B cell (primary cell): ENCODE data around the gene MDH2. TPM values are rescaled to one million over a fixed set of nuclear protein-coding genes. Genes with fewer than 3 reads are reported as not detected.
"Not testable (repeated sequence)": the region's sequence is repeated elsewhere in the genome, so short reads cannot be mapped to it uniquely, and the experiment has no call there.

Experiments
- ATAC-seq: fragments of 200-7000 bp; cut with Tn5 transposase; one replicate; pipeline ENCODE4 v1.10.0; 2021; ENCODE audit warnings: low read depth, mild to moderate bottlenecking, moderate number of reproducible peaks, moderate library complexity
- CTCF ChIA-PET: fragments of 350-600 bp; sonication (Branson Sonifier 250); formaldehyde crosslinking; loops from one replicate; lab custom pipeline; 2021; ENCODE audit warnings: antibody characterized with exemption, inconsistent platforms; lab: Charles Lee
- POLR2A ChIA-PET: fragments of 350-600 bp; sonication (Branson Sonifier 250); formaldehyde crosslinking; loops from one replicate; lab custom pipeline; 2021; ENCODE audit warnings: antibody characterized with exemption; lab: Charles Lee
- DNase-seq: peaks from one replicate; pipeline ENCODE4 v3.0.0; 2013
- H2AFZ ChIP-seq: 2 replicates; pipeline ENCODE4 v1.6.1; 2012; ENCODE audit warnings: mild to moderate bottlenecking, low read depth, low read length; ENCODE audit not compliant: insufficient read depth, poor library complexity, severe bottlenecking
- H3K27ac ChIP-seq, 2 donors: 1 replicate in 1 of 2; 2 replicates in 1 of 2; pipeline ENCODE4 v1.5.1; 2012 to 2013; ENCODE audit warnings: low read length in 2 of 2, mild to moderate bottlenecking in 2 of 2, moderate library complexity in 1 of 2
- H3K27me3 ChIP-seq, 4 experiments: fragments of 200-600 bp in 1 of 4; sonication (generic) in 1 of 4; replicated peaks in 1 of 4; 1 replicate in 2 of 4; 2 replicates in 2 of 4; pipeline versions ENCODE4 v1.6.1 to v1.7.0; 2013 to 2016; ENCODE audit warnings: low read length in 3 of 4, mild to moderate bottlenecking in 2 of 4, mixed read lengths in 1 of 4, moderate library complexity in 1 of 4; ENCODE audit not compliant: insufficient read depth in 4 of 4, control insufficient read depth in 3 of 4; ENCODE audit errors: control extremely low read depth in 1 of 4
- H3K36me3 ChIP-seq, 2 experiments: replicated peaks in 1 of 2; 1 replicate in 1 of 2; 2 replicates in 1 of 2; pipeline versions ENCODE4 v1.6.1 to v1.7.1; 2013; ENCODE audit warnings: low read length in 1 of 2; ENCODE audit not compliant: insufficient read depth in 2 of 2, control insufficient read depth in 1 of 2; ENCODE audit errors: control extremely low read depth in 1 of 2, extremely low read depth in 1 of 2
- H3K4me1 ChIP-seq, 2 donors: fragments of 200-600 bp in 1 of 2; sonication (generic) in 1 of 2; 1 replicate in 1 of 2; 2 replicates in 1 of 2; pipeline versions ENCODE4 v1.5.1 to v1.6.1; 2013 to 2017; ENCODE audit warnings: low read length in 2 of 2; ENCODE audit not compliant: control insufficient read depth in 2 of 2, insufficient read depth in 2 of 2
- H3K4me2 ChIP-seq: replicated peaks from 2 replicates; pipeline ENCODE3; 2012; ENCODE audit warnings: mild to moderate bottlenecking, low read depth, low read length; ENCODE audit not compliant: poor library complexity, severe bottlenecking
- H3K4me3 ChIP-seq, 5 experiments: fragments of 200-600 bp in 1 of 5; sonication (generic) in 1 of 5; 1 replicate in 3 of 5; 2 replicates in 2 of 5; pipeline versions ENCODE4 v1.5.1 to v1.7.0; 2011 to 2016; ENCODE audit warnings: low read length in 4 of 5, mild to moderate bottlenecking in 4 of 5, low read depth in 2 of 5, control low read depth in 1 of 5, moderate library complexity in 1 of 5; ENCODE audit not compliant: insufficient read depth in 1 of 5; ENCODE audit errors: control extremely low read depth in 1 of 5, extremely low read depth in 1 of 5
- H3K79me2 ChIP-seq: fragments of 200-600 bp; sonication (generic); one replicate; pipeline ENCODE4 v1.6.0; 2016; ENCODE audit warnings: low read length; ENCODE audit not compliant: control insufficient read depth, insufficient read depth
- H3K9ac ChIP-seq: fragments of 200-600 bp; sonication (generic); 2 replicates; pipeline ENCODE4 v1.6.1; 2017; ENCODE audit warnings: mild to moderate bottlenecking, low read length, moderate library complexity
- H3K9me3 ChIP-seq, 3 donors: one replicate each; pipeline versions ENCODE4 v1.6.1 to v1.7.1; 2013; ENCODE audit warnings: low read length in 2 of 3; ENCODE audit not compliant: control insufficient read depth in 2 of 3, insufficient read depth in 1 of 3; ENCODE audit errors: control extremely low read depth in 1 of 3
- H4K20me1 ChIP-seq: 2 replicates; pipeline ENCODE4 v1.6.0; 2012; ENCODE audit warnings: mild to moderate bottlenecking, low read length; ENCODE audit not compliant: insufficient read depth, control insufficient read depth, poor library complexity, severe bottlenecking
- H3K27ac Mint-ChIP-seq: one replicate; pipeline ENCODE4 v1.8.0; 2021; ENCODE audit warnings: mixed read lengths
- H3K27me3 Mint-ChIP-seq: one replicate; pipeline ENCODE4 v1.8.0; 2021; ENCODE audit warnings: mixed read lengths
- H3K4me1 Mint-ChIP-seq: one replicate; pipeline ENCODE4 v1.8.0; 2021; ENCODE audit warnings: mixed read lengths
- H3K4me3 Mint-ChIP-seq: one replicate; pipeline ENCODE4 v1.8.0; 2021; ENCODE audit warnings: mixed read lengths
- H3K9me3 Mint-ChIP-seq: one replicate; pipeline ENCODE4 v1.8.0; 2022; ENCODE audit warnings: mixed read lengths; ENCODE audit not compliant: insufficient read depth
- EZH2 ChIP-seq: IDR thresholded peaks from 2 replicates; pipeline ENCODE4 v1.6.1; 2012; ENCODE audit warnings: borderline replicate concordance, low read depth, mild to moderate bottlenecking, moderate library complexity, low read length; ENCODE audit not compliant: insufficient read depth, poor library complexity, severe bottlenecking
- WGBS: methylation state at CpG from one replicate; pipeline ENCODE4 v1.1.5; 2013; ENCODE audit warnings: missing lambda C conversion rate; ENCODE audit not compliant: insufficient coverage; 5-methylcytosine and 5-hydroxymethylcytosine counted together
- intact Hi-C: fragments of 100-400 bp; cut with micrococcal nuclease; formaldehyde crosslinking; loops from one replicate; pipeline ENCODE4 v1.10.0; 2022
- polyA plus RNA-seq: library from polyadenylated mRNA; depleted of rRNA; stranded (reverse); fragments of >200 nt; gene quantifications from 2 replicates; pipeline ENCODE4 v1.2.3, GENCODE V29; 2012
- total RNA-seq, 2 donors: library from RNA; stranded (reverse); fragments of 120-200 nt in 1 of 2; gene quantifications; 1 replicate in 1 of 2; 2 replicates in 1 of 2; pipeline versions ENCODE4 v1.2.3 to v1.2.4, GENCODE V29; 2013 to 2022
- TF ChIP-seq, protein P1 (sequence below): fragments of 200-600 bp; IDR thresholded peaks from one replicate; pipeline ENCODE4 v1.8.0; 2022; ENCODE audit warnings: antibody characterized with exemption, mild to moderate bottlenecking

The MDH2 gene
- total and polyA plus RNA-seq, 2 donors (not counting 1 experiment from before 2014, with no cell fraction given), result 76.9 to 77.2 TPM

GRCh38 chr7:76094326-76094725 lies 46.4 kb downstream of the MDH2 start:
- H3K36me3 ChIP-seq, DNase-seq, H3K27ac Mint-ChIP-seq, H3K4me2 ChIP-seq, POLR2A ChIA-PET, H3K79me2 ChIP-seq, H4K20me1 ChIP-seq, H3K9me3 Mint-ChIP-seq, CTCF ChIA-PET, H3K4me3 ChIP-seq, H3K4me1 Mint-ChIP-seq, ATAC-seq, H3K9ac ChIP-seq, H3K9me3 ChIP-seq, H2AFZ ChIP-seq, H3K27me3 ChIP-seq, H3K4me3 Mint-ChIP-seq, H3K4me1 ChIP-seq, intact Hi-C loops, H3K27ac ChIP-seq: not testable (repeated sequence)
- 90% methylated on average over 2 of the region's 5 CpGs for WGBS
- peaks cover 14% of the 10 kb centered on the region for H3K27me3 Mint-ChIP-seq

GRCh38 chr7:76095908-76096307 lies 48.0 kb downstream of the MDH2 start:
- Histone ChIP-seq H3K9ac (no peak overlapping the region), H3K4me3 (no peak overlapping the region), H3K27ac (no peak overlapping the region), H3K36me3 (no peaks in the 10 kb centered on the region), H2AFZ (no peak overlapping the region), H3K9me3 (no peaks in the 10 kb centered on the region), H3K4me1 (no peaks in the 10 kb centered on the region), H3K27me3 (peaks cover 0 to 3% (median 0%) of the 10 kb centered on the region in 4 experiments), H3K79me2 (no peaks in the 10 kb centered on the region), H3K4me2 (no peak overlapping the region), H4K20me1 (no peaks in the 10 kb centered on the region)
- intact Hi-C loops, result no loop called here
- TF ChIP-seq, protein P1, sequence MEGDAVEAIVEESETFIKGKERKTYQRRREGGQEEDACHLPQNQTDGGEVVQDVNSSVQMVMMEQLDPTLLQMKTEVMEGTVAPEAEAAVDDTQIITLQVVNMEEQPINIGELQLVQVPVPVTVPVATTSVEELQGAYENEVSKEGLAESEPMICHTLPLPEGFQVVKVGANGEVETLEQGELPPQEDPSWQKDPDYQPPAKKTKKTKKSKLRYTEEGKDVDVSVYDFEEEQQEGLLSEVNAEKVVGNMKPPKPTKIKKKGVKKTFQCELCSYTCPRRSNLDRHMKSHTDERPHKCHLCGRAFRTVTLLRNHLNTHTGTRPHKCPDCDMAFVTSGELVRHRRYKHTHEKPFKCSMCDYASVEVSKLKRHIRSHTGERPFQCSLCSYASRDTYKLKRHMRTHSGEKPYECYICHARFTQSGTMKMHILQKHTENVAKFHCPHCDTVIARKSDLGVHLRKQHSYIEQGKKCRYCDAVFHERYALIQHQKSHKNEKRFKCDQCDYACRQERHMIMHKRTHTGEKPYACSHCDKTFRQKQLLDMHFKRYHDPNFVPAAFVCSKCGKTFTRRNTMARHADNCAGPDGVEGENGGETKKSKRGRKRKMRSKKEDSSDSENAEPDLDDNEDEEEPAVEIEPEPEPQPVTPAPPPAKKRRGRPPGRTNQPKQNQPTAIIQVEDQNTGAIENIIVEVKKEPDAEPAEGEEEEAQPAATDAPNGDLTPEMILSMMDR, result no peak
- no peak for TF ChIP-seq EZH2
- ATAC-seq (no peak), DNase-seq (no peak)
- Mint-ChIP-seq H3K27ac (no peak overlapping the region), H3K9me3 (no peaks in the 10 kb centered on the region), H3K4me1 (no peaks in the 10 kb centered on the region), H3K4me3 (no peak overlapping the region), H3K27me3 (peaks cover 14% of the 10 kb centered on the region)
- POLR2A ChIA-PET, result no interaction called here
- CTCF ChIA-PET, result no interaction called here
- 100% methylated on average over 2 of the region's 3 CpGs for WGBS

GRCh38 chr7:76101693-76102437 lies 54.0 kb downstream of the MDH2 start:
- H3K27ac ChIP-seq, H2AFZ ChIP-seq, H3K4me1 ChIP-seq, H3K27me3 ChIP-seq, H3K4me3 ChIP-seq, CTCF ChIA-PET, H3K4me2 ChIP-seq, intact Hi-C loops, DNase-seq, H3K36me3 ChIP-seq, ATAC-seq, H3K79me2 ChIP-seq, H3K4me1 Mint-ChIP-seq, H3K9ac ChIP-seq, H3K9me3 Mint-ChIP-seq, H3K9me3 ChIP-seq, H4K20me1 ChIP-seq, H3K27me3 Mint-ChIP-seq, H3K27ac Mint-ChIP-seq, H3K4me3 Mint-ChIP-seq, POLR2A ChIA-PET: not testable (repeated sequence)
- 75% methylated on average over 10 of the region's 12 CpGs for WGBS
